ENCODE measurements around the gene GPS1.

The GPS1 gene

DNA sequence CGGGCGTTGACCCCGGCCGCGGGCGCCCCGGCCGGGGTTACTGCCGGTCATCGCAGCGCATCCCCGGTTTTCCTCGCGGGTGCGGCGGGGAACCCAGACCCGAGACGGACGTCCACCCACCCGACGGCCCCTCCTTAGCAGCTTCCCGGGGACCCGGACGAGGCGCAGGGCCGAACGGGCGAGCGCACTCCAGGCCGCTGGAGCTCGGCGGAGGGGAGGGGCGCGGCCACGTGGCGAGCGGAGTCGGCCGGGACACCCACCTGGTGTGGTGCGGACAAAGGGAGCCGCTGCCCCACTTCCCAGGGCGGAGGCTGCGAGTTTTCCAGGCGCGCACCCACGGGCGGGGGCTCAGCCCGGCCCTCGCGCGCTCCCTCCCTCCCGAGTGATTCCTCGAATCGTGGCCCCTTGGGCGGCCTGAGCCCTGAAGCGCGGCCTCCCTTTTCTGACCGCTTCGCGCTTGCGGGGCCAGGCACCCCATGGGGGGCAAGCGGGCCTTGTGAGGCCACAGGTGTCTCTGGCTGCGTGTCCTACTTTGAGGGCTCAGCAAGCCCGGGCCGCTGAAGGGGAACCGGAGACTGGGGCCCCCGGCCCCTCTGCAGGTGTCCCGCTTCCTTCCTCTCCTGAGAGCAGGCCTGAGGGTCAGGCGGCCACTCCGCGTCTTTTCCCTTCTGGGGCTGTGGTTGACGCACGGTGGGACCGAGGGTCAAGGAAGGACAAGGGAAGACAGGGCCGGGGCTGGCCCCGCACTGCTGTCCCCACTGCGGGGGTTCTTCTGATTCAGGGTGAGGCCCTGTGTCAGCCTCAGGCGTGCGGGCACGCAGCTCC lies 47.5 kb downstream of the GPS1 start:
- H3K23ac ChIP-seq (ENCODE audit: low read length), result no peak overlapping the region
- peak overlapping the region; percentile 89 for H4K91ac ChIP-seq (ENCODE audit: low read depth, low read length)
- H3K79me2 ChIP-seq (ENCODE audit: control insufficient read depth, insufficient read depth, low read length, poor library complexity), result peaks cover 29% of the 10 kb centered on the region
- peaks cover 28% of the 10 kb centered on the region for H3K79me1 ChIP-seq (ENCODE audit: low read length)
- H4K12ac ChIP-seq (ENCODE audit: low read depth, low read length), result peak overlapping the region; percentile 55
- peak overlapping the region; percentile 63 for H4K8ac ChIP-seq (ENCODE audit: low read depth, low read length)
- H3K9me3 ChIP-seq (ENCODE audit: insufficient read depth, low read depth, low read length), result no peaks in the 10 kb centered on the region
- DNase-seq, result no peak
- no CpG with 5 or more reads among the region's 80 CpGs for WGBS (ENCODE audit: extremely low coverage, insufficient coverage, insufficient read length)
- peak overlapping the region; percentile 76 for H3K18ac ChIP-seq (ENCODE audit: low read length)
- H3K27me3 ChIP-seq (ENCODE audit: insufficient read depth, low read length), result no peaks in the 10 kb centered on the region
- H2BK5ac ChIP-seq (ENCODE audit: low read depth, low read length, poor library complexity), result peak overlapping the region; percentile 76
- H2BK120ac ChIP-seq (ENCODE audit: insufficient read depth, low read length, poor library complexity), result peak overlapping the region; percentile 37
- peak overlapping the region; percentile 93 for H3K4me2 ChIP-seq (ENCODE audit: low read length)
- peak overlapping the region; percentile 75 for H2AFZ ChIP-seq (ENCODE audit: insufficient read depth, low read length, poor library complexity)
- peak overlapping the region; percentile 12 for H2BK12ac ChIP-seq (ENCODE audit: low read length)
- peaks cover 40 to 57% of the 10 kb centered on the region in 2 experiments for H3K4me1 ChIP-seq (ENCODE audit: control insufficient read depth in 1 of 2, insufficient read depth in 2 of 2, low read length in 2 of 2)
- peak overlapping the region; percentile 66 for H3K14ac ChIP-seq (ENCODE audit: low read length)
- H3K9ac ChIP-seq (ENCODE audit: low read length), result peak overlapping the region; percentile 61
- H3K4me3 ChIP-seq (ENCODE audit: low read depth, low read length), result peak overlapping the region; percentile 72
- H3K36me3 ChIP-seq (ENCODE audit: control insufficient read depth in 1 of 2, insufficient read depth in 2 of 2, low read length in 2 of 2), result peaks cover 20% of the 10 kb centered on the region in 2 experiments
- peak overlapping the region; percentile 31 for H3K27ac ChIP-seq (ENCODE audit: low read depth, low read length)
- peak overlapping the region; percentile 75 for H2AK5ac ChIP-seq (ENCODE audit: low read length)
- H3K4ac ChIP-seq (ENCODE audit: low read depth, low read length), result peak overlapping the region; percentile 25

DNA sequence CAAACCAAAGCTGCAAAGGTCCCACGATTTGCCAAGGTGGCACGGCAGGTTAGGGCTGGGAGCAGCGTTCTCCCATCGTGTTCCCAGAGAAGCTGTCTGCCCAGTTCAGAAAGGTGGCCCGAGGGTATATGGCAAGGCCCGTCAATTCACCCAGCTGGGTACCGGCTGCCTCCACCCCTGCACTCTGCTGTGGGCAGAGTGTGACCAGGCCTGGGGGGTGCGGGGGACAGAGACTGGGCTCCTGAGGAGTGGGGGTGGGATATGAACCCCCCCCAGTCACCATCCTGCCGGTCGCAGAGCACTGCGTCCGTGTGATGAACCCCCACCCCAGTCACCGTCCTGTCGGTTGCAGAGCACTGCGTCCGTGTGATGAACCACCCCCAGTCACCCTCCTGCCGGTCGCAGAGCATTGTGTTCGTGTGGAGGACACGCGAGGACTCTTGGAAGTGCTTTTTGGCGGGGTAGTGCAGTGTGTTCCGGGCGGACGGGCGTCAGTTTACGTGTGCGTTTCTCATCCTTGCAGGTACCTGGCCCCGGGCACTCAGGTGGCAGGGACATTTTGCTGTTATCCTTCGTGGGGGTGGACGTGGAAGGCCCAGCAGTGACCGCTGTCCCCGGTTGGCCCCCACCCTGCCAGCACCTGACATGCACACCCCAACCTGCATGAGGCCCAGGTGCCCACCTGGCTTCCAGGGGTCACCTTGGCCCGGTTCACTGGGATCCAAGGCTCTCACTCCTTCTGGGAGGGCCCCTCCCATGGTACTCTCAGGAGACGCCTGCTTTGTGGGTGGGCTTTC lies 49.0 kb downstream of the GPS1 start:
- H4K12ac ChIP-seq (ENCODE audit: low read depth, low read length), result no peak overlapping the region
- H4K8ac ChIP-seq (ENCODE audit: low read depth, low read length), result no peak overlapping the region
- no peak overlapping the region for H3K4me2 ChIP-seq (ENCODE audit: low read length)
- H2BK12ac ChIP-seq (ENCODE audit: low read length), result no peak overlapping the region
- peaks cover 8% of the 10 kb centered on the region in 2 experiments for H3K36me3 ChIP-seq (ENCODE audit: control insufficient read depth in 1 of 2, insufficient read depth in 2 of 2, low read length in 2 of 2)
- peaks cover 39% of the 10 kb centered on the region for H3K79me1 ChIP-seq (ENCODE audit: low read length)
- H4K91ac ChIP-seq (ENCODE audit: low read depth, low read length), result no peak overlapping the region
- no peak overlapping the region for H3K23ac ChIP-seq (ENCODE audit: low read length)
- peaks cover 28% of the 10 kb centered on the region for H3K79me2 ChIP-seq (ENCODE audit: control insufficient read depth, insufficient read depth, low read length, poor library complexity)
- H3K14ac ChIP-seq (ENCODE audit: low read length), result no peak overlapping the region
- peak overlapping the region; percentile 18 for H3K4me3 ChIP-seq (ENCODE audit: low read depth, low read length)
- no peak overlapping the region for H3K9ac ChIP-seq (ENCODE audit: low read length)
- no CpG with 5 or more reads among the region's 35 CpGs for WGBS (ENCODE audit: extremely low coverage, insufficient coverage, insufficient read length)
- no peak overlapping the region for H3K18ac ChIP-seq (ENCODE audit: low read length)
- no peak for DNase-seq
- no peak overlapping the region for H2AFZ ChIP-seq (ENCODE audit: insufficient read depth, low read length, poor library complexity)
- no peak overlapping the region for H3K27ac ChIP-seq (ENCODE audit: low read depth, low read length)
- H3K4me1 ChIP-seq (ENCODE audit: control insufficient read depth in 1 of 2, insufficient read depth in 2 of 2, low read length in 2 of 2), result peaks cover 53 to 68% of the 10 kb centered on the region in 2 experiments
- no peak overlapping the region for H2BK120ac ChIP-seq (ENCODE audit: insufficient read depth, low read length, poor library complexity)
- H3K27me3 ChIP-seq (ENCODE audit: insufficient read depth, low read length), result no peaks in the 10 kb centered on the region
- no peak overlapping the region for H2BK5ac ChIP-seq (ENCODE audit: low read depth, low read length, poor library complexity)
- no peak overlapping the region for H3K4ac ChIP-seq (ENCODE audit: low read depth, low read length)
- H2AK5ac ChIP-seq (ENCODE audit: low read length), result no peak overlapping the region
- H3K9me3 ChIP-seq (ENCODE audit: insufficient read depth, low read depth, low read length), result no peaks in the 10 kb centered on the region

DNA sequence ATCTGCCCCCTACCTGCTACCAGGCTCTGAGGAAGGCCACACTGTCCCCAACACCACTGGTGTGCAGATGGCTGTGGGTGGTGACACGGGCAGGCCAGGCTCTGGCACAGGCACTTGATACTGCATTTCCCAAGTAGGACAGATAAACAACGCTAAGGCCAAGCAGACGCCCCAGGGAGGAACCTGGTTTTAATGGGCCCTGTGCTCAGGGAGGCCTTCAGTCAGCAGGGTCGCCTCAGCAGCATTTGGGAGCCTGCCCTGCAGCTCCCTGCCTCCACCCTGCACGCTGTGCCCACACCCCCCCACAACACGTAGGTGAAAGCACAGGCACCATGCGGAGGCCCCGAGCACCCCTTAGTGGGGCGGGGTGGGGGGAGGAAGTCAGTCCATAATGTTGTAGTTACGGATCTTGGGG lies 49.6 kb downstream of the GPS1 start:
- H3K4me2 ChIP-seq (ENCODE audit: low read length), result no peak overlapping the region
- H4K8ac ChIP-seq (ENCODE audit: low read depth, low read length), result no peak overlapping the region
- no peak overlapping the region for H3K9ac ChIP-seq (ENCODE audit: low read length)
- no peak overlapping the region for H3K4me3 ChIP-seq (ENCODE audit: low read depth, low read length)
- no peaks in the 10 kb centered on the region for H3K27me3 ChIP-seq (ENCODE audit: insufficient read depth, low read length)
- H2AK5ac ChIP-seq (ENCODE audit: low read length), result no peak overlapping the region
- no peak overlapping the region for H2BK5ac ChIP-seq (ENCODE audit: low read depth, low read length, poor library complexity)
- no peak overlapping the region for H2AFZ ChIP-seq (ENCODE audit: insufficient read depth, low read length, poor library complexity)
- no CpG with 5 or more reads among the region's 10 CpGs for WGBS (ENCODE audit: extremely low coverage, insufficient coverage, insufficient read length)
- H3K18ac ChIP-seq (ENCODE audit: low read length), result no peak overlapping the region
- H3K27ac ChIP-seq (ENCODE audit: low read depth, low read length), result no peak overlapping the region
- H3K79me2 ChIP-seq (ENCODE audit: control insufficient read depth, insufficient read depth, low read length, poor library complexity), result peaks cover 24% of the 10 kb centered on the region
- H3K4ac ChIP-seq (ENCODE audit: low read depth, low read length), result no peak overlapping the region
- H4K12ac ChIP-seq (ENCODE audit: low read depth, low read length), result no peak overlapping the region
- peaks cover 53 to 68% of the 10 kb centered on the region in 2 experiments for H3K4me1 ChIP-seq (ENCODE audit: control insufficient read depth in 1 of 2, insufficient read depth in 2 of 2, low read length in 2 of 2)
- no peak overlapping the region for H2BK120ac ChIP-seq (ENCODE audit: insufficient read depth, low read length, poor library complexity)
- no peak overlapping the region for H4K91ac ChIP-seq (ENCODE audit: low read depth, low read length)
- H3K36me3 ChIP-seq (ENCODE audit: control insufficient read depth in 1 of 2, insufficient read depth in 2 of 2, low read length in 2 of 2), result peaks cover 2% of the 10 kb centered on the region in 2 experiments
- H3K23ac ChIP-seq (ENCODE audit: low read length), result no peak overlapping the region
- H3K79me1 ChIP-seq (ENCODE audit: low read length), result peaks cover 40% of the 10 kb centered on the region
- no peak overlapping the region for H2BK12ac ChIP-seq (ENCODE audit: low read length)
- H3K9me3 ChIP-seq (ENCODE audit: insufficient read depth, low read depth, low read length), result no peaks in the 10 kb centered on the region
- no peak for DNase-seq
- no peak overlapping the region for H3K14ac ChIP-seq (ENCODE audit: low read length)

DNA sequence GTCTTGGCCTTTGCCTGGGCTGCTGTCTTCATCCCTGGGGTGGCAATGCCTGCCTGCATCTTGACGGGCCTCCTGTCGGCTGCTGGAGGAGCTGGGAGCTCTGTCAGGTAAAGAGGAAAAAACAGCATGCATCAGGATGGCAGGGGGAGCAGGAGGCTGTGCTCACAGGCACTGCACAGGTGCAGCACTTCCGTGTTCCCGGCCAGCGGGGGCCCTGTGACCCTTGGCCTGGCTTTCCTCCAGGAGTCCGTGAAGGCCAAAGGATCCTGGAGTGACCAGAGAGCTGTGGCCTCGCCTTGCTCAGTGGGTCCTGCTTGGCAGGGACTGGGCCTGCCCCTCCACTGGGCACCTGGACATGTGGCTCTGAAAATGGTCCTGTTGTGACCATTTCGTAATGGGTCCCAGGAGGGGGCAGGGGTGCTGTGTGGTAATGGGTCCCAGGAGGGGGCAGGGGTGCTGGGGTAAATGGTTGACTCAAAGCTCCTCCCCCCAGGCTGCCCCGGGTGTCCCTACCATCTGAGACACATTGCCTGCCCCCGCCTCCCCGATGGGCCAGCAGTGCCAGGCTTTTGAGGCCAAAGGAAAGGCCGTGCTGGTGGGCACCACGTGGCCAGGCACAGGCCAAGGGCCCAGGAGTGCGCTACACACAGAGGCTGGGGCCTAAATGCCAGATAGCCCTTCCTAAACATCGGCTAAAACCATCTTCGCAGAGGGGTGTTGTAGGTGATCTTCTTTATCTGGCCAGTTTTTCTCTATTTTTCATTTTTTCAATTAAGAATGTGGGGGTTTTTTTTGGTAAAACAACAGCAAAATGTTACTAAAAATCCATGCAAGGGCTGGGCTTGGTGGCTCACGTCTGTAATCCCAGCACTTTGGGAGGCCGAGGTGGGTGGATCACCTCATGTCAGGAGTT lies 50.3 kb downstream of the GPS1 start:
- Histone ChIP-seq H3K4me1 (ENCODE audit: control insufficient read depth in 1 of 2, insufficient read depth in 2 of 2, low read length in 2 of 2) (peaks cover 53 to 68% of the 10 kb centered on the region in 2 experiments), H2BK12ac (ENCODE audit: low read length) (no peak overlapping the region), H3K23ac (ENCODE audit: low read length) (no peak overlapping the region), H3K18ac (ENCODE audit: low read length) (no peak overlapping the region), H3K9me3 (ENCODE audit: insufficient read depth, low read depth, low read length) (no peaks in the 10 kb centered on the region), H3K14ac (ENCODE audit: low read length) (no peak overlapping the region), H3K9ac (ENCODE audit: low read length) (no peak overlapping the region), H4K12ac (ENCODE audit: low read depth, low read length) (no peak overlapping the region), H3K27ac (ENCODE audit: low read depth, low read length) (no peak overlapping the region), H3K4me3 (ENCODE audit: low read depth, low read length) (no peak overlapping the region), H4K91ac (ENCODE audit: low read depth, low read length) (no peak overlapping the region), H2AK5ac (ENCODE audit: low read length) (no peak overlapping the region), H2BK120ac (ENCODE audit: insufficient read depth, low read length, poor library complexity) (no peak overlapping the region), H3K36me3 (ENCODE audit: control insufficient read depth in 1 of 2, insufficient read depth in 2 of 2, low read length in 2 of 2) (no peaks in the 10 kb centered on the region), H3K27me3 (ENCODE audit: insufficient read depth, low read length) (no peaks in the 10 kb centered on the region), H2AFZ (ENCODE audit: insufficient read depth, low read length, poor library complexity) (no peak overlapping the region), H3K79me1 (ENCODE audit: low read length) (peaks cover 38% of the 10 kb centered on the region), H3K4me2 (ENCODE audit: low read length) (no peak overlapping the region), H3K79me2 (ENCODE audit: control insufficient read depth, insufficient read depth, low read length, poor library complexity) (peaks cover 16% of the 10 kb centered on the region), H3K4ac (ENCODE audit: low read depth, low read length) (no peak overlapping the region), H4K8ac (ENCODE audit: low read depth, low read length) (no peak overlapping the region), H2BK5ac (ENCODE audit: low read depth, low read length, poor library complexity) (no peak overlapping the region)
- DNase-seq, result peak in 1 of 2 donors; percentile 27
- WGBS (ENCODE audit: extremely low coverage, insufficient coverage, insufficient read length), result no CpG with 5 or more reads among the region's 18 CpGs
